ENCODE results near the gene TMX4. TPM values are rescaled to one million over a fixed set of nuclear protein-coding genes. Genes with fewer than 3 reads are reported as not detected.

Gene TMX4
- total RNA-seq, 3 donors from 2014 or later: 40.0 to 61.9 (median 60.7) TPM

- H3K4me1 ChIP-seq: no peaks in the 10 kb centered on the region
- H3K9me3 ChIP-seq: no peaks in the 10 kb centered on the region
- no peak for DNase-seq (ENCODE audit: low spot score in 2 of 2)
- H3K27me3 ChIP-seq: no peaks in the 10 kb centered on the region
- H3K36me3 ChIP-seq: no peaks in the 10 kb centered on the region
- TF ChIP-seq POLR2A (IDR thresholded peaks at IDR 0.05): no peak
- TF ChIP-seq CTCF (IDR thresholded peaks at IDR 0.05): no peak
- TF ChIP-seq POLR2AphosphoS5 (IDR thresholded peaks at IDR 0.05): no peak
- intact Hi-C loops (cut with DNase I; ENCODE audit: low total_unique reads): no loop called here
- no peak overlapping the region for H3K4me3 ChIP-seq
- no peak overlapping the region for H3K27ac ChIP-seq
These were observed 13.8 kb downstream of the TMX4 start for GRCh38 chr20:8005575-8006366.

GRCh38 chr20:8005033-8005432, 14.5 kb downstream of the TMX4 start:
- no peaks in the 10 kb centered on the region for H3K4me1 ChIP-seq
- no peaks in the 10 kb centered on the region for H3K27me3 ChIP-seq
- no peak overlapping the region for H3K27ac ChIP-seq
- H3K4me3 ChIP-seq: no peak overlapping the region
- no peaks in the 10 kb centered on the region for H3K9me3 ChIP-seq
- TF ChIP-seq POLR2AphosphoS5 (IDR thresholded peaks at IDR 0.05) (no peak), POLR2A (IDR thresholded peaks at IDR 0.05) (no peak), CTCF (IDR thresholded peaks at IDR 0.05) (no peak)
- DNase-seq (ENCODE audit: low spot score in 2 of 2): no peak
- H3K36me3 ChIP-seq: no peaks in the 10 kb centered on the region
- intact Hi-C loops (cut with DNase I; ENCODE audit: low total_unique reads): no loop called here

- H3K36me3 ChIP-seq: peaks cover 9% of the 10 kb centered on the region
- no peaks in the 10 kb centered on the region for H3K9me3 ChIP-seq
- no peaks in the 10 kb centered on the region for H3K4me1 ChIP-seq
- no peak for DNase-seq (ENCODE audit: low spot score in 2 of 2)
- intact Hi-C loops (cut with DNase I; ENCODE audit: low total_unique reads): no loop called here
- no peak overlapping the region for H3K4me3 ChIP-seq
- no peaks in the 10 kb centered on the region for H3K27me3 ChIP-seq
- TF ChIP-seq CTCF (IDR thresholded peaks at IDR 0.05) (no peak), POLR2A (IDR thresholded peaks at IDR 0.05) (no peak), POLR2AphosphoS5 (IDR thresholded peaks at IDR 0.05) (no peak)
- no peak overlapping the region for H3K27ac ChIP-seq
These were observed 17.5 kb downstream of the TMX4 start for GRCh38 chr20:8002056-8002455.

GRCh38 chr20:8000796-8001195, 18.8 kb downstream of the TMX4 start:
- no peaks in the 10 kb centered on the region for H3K9me3 ChIP-seq
- no peak for TF ChIP-seq CTCF (IDR thresholded peaks at IDR 0.05)
- TF ChIP-seq POLR2A (IDR thresholded peaks at IDR 0.05): no peak
- TF ChIP-seq POLR2AphosphoS5 (IDR thresholded peaks at IDR 0.05): no peak
- no peaks in the 10 kb centered on the region for H3K27me3 ChIP-seq
- H3K4me3 ChIP-seq: no peak overlapping the region
- peaks cover 16% of the 10 kb centered on the region for H3K36me3 ChIP-seq
- no peak overlapping the region for H3K27ac ChIP-seq
- no peaks in the 10 kb centered on the region for H3K4me1 ChIP-seq
- DNase-seq (ENCODE audit: low spot score in 2 of 2): no peak
- intact Hi-C loops (cut with DNase I; ENCODE audit: low total_unique reads): no loop called here

GRCh38 chr20:7996898-7997297, 22.7 kb downstream of the TMX4 start:
- no peaks in the 10 kb centered on the region for H3K4me1 ChIP-seq
- TF ChIP-seq POLR2A (IDR thresholded peaks at IDR 0.05): no peak
- no peak for TF ChIP-seq POLR2AphosphoS5 (IDR thresholded peaks at IDR 0.05)
- TF ChIP-seq CTCF (IDR thresholded peaks at IDR 0.05): no peak
- no peaks in the 10 kb centered on the region for H3K27me3 ChIP-seq
- H3K27ac ChIP-seq: no peak overlapping the region
- H3K4me3 ChIP-seq: no peak overlapping the region
- peaks cover 16% of the 10 kb centered on the region for H3K36me3 ChIP-seq
- intact Hi-C loops (cut with DNase I; ENCODE audit: low total_unique reads): no loop called here
- no peak for DNase-seq (ENCODE audit: low spot score in 2 of 2)
- H3K9me3 ChIP-seq: peaks cover 0 to 11% of the 10 kb centered on the region in 2 donors

All from breast epithelium (tissue), 4 donors.